ENCODE data around the gene GLUD1.
"Not testable (repeated sequence)": the region's sequence is repeated elsewhere in the genome, so short reads cannot be mapped to it uniquely, and the experiment has no call there.

The GLUD1 gene

GRCh38 chr10:87094373-87095235 is at the start of gene GLUD1, which contains the start of gene SHLD2:
Gene GLUD1, minus strand, starts transcription at chr10:87094843. Its CDS starts 74 bp downstream, at chr10:87094769.
Gene SHLD2, plus strand, starts transcription at chr10:87095206. Its CDS starts 56,149 bp downstream, at chr10:87151355.
- peak; percentile 93 for DNase-seq (ENCODE audit: low spot score)

GRCh38 chr10:87143109-87143418 is 48.4 kb upstream of the GLUD1 start:
- DNase-seq (ENCODE audit: low spot score) = not testable (repeated sequence)

GRCh38 chr10:87142230-87143108 is 47.8 kb upstream of the GLUD1 start:
- not testable (repeated sequence) for DNase-seq (ENCODE audit: low spot score)

- DNase-seq (ENCODE audit: low spot score) = not testable (repeated sequence)
These were observed 42.8 kb upstream of the GLUD1 start for GRCh38 chr10:87137478-87137877.

GRCh38 chr10:87134440-87134839 is 39.8 kb upstream of the GLUD1 start:
- not testable (repeated sequence) for DNase-seq (ENCODE audit: low spot score)

- DNase-seq (ENCODE audit: low spot score) = not testable (repeated sequence)
These were observed 39.3 kb upstream of the GLUD1 start for GRCh38 chr10:87133936-87134335.

GRCh38 chr10:87132176-87132575 is 37.5 kb upstream of the GLUD1 start:
- not testable (repeated sequence) for DNase-seq (ENCODE audit: low spot score)

GRCh38 chr10:87127607-87128156 is 33.0 kb upstream of the GLUD1 start:
- DNase-seq (ENCODE audit: low spot score) = not testable (repeated sequence)

GRCh38 chr10:87127048-87127447 is 32.4 kb upstream of the GLUD1 start:
- not testable (repeated sequence) for DNase-seq (ENCODE audit: low spot score)

- DNase-seq (ENCODE audit: low spot score) = not testable (repeated sequence)
These were observed 28.7 kb upstream of the GLUD1 start for GRCh38 chr10:87123351-87123750.

GRCh38 chr10:87119029-87119428 is 24.4 kb upstream of the GLUD1 start:
- DNase-seq (ENCODE audit: low spot score) = not testable (repeated sequence)

GRCh38 chr10:87118122-87118521 is 23.5 kb upstream of the GLUD1 start:
- DNase-seq (ENCODE audit: low spot score) = not testable (repeated sequence)

- DNase-seq (ENCODE audit: low spot score) = no peak
These were observed 10.9 kb upstream of the GLUD1 start for GRCh38 chr10:87105446-87106124.

GRCh38 chr10:87104727-87105126 is 10.1 kb upstream of the GLUD1 start:
- DNase-seq (ENCODE audit: low spot score) = not testable (repeated sequence)

GRCh38 chr10:87101996-87102395 is 7.4 kb upstream of the GLUD1 start:
- DNase-seq (ENCODE audit: low spot score) = no peak

- peak; percentile 86 for DNase-seq (ENCODE audit: low spot score)
These were observed 748 bp upstream of the GLUD1 start for GRCh38 chr10:87095236-87095945.

- peak; percentile 81 for DNase-seq (ENCODE audit: low spot score)
These were observed 841 bp downstream of the GLUD1 start for GRCh38 chr10:87093632-87094372.

GRCh38 chr10:87092861-87093631 is 1.6 kb downstream of the GLUD1 start:
- DNase-seq (ENCODE audit: low spot score) = peak; percentile 53

GRCh38 chr10:87092376-87092860 is 2.2 kb downstream of the GLUD1 start:
- DNase-seq (ENCODE audit: low spot score) = no peak
